ENCODE data around the gene NPB. TPM values are rescaled to one million over a fixed set of nuclear protein-coding genes. Genes with fewer than 3 reads are reported as not detected.

The NPB gene
- total RNA-seq, 1 donor from 2014 or later = 0.31 TPM

DNA sequence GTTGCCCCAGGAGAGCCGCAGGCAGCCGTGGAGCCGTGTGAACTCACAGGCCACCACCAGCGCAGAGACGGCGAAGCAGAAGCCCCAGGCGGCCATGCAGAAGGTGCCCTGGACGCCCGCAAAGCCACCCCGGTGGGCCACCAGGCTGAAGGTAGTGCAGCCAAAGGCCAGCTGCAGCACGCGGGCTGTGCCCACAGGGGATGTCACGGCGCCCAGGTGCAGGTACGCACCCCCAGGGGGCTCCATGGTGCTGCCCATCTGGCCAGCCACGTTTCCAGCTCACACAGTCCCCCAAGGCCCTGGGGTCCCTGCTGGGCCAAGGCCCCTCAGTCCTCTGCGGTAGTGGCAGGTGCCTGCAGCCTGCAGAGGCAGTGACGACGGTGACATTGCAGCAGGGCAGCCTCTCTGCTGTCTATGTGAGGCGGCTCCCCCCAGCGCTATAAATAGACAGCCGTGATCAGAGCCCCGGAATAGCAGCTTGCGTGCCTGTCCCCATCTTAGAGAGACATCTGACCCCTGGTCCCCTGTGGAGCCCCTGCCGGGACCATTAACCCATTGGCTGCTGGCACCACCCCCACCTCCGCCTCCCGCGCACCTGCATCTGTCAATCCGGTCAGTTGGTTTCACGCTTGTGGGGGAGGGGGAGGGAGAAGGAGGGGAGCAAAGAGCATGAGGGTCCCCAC lies 39.6 kb downstream of the NPB start:
- no peaks in the 10 kb centered on the region for H3K9me3 Mint-ChIP-seq
- no peak overlapping the region for H3K4me3 Mint-ChIP-seq
- intact Hi-C loops (cut with micrococcal nuclease) = no loop called here
- no peaks in the 10 kb centered on the region for H3K36me3 Mint-ChIP-seq (ENCODE audit: low read depth)
- DNase-seq (ENCODE audit: low spot score) = no peak
- H3K27ac Mint-ChIP-seq = no peak overlapping the region
- H3K27me3 Mint-ChIP-seq (ENCODE audit: insufficient read depth) = peaks cover 8% of the 10 kb centered on the region
- peaks cover 5% of the 10 kb centered on the region for H3K4me1 Mint-ChIP-seq (ENCODE audit: low read depth)

DNA sequence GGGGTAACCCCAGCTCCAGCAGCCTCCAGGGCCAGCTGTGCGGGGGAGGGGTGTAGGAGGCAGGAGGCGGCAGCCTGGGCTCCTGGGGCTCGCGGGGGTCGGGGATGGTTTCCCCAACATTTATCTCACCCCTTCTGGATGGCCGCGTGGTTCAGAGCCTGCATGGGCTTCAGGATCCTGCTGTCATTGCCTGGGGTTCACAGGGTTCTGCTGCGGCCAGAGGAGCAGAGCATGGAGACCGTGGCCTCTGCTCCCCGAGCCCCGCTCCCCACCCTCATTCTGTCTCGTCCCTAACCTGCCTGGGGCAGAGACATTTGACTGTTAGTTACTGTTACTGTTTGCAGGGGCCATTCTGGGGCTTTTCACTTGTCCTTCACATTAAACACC lies 40.1 kb downstream of the NPB start:
- Mint-ChIP-seq H3K27me3 (ENCODE audit: insufficient read depth) (peaks cover 8% of the 10 kb centered on the region), H3K36me3 (ENCODE audit: low read depth) (no peaks in the 10 kb centered on the region), H3K4me1 (ENCODE audit: low read depth) (peaks cover 5% of the 10 kb centered on the region), H3K27ac (no peak overlapping the region), H3K9me3 (no peaks in the 10 kb centered on the region), H3K4me3 (no peak overlapping the region)
- intact Hi-C loops (cut with micrococcal nuclease) = no loop called here
- no peak for DNase-seq (ENCODE audit: low spot score)

DNA sequence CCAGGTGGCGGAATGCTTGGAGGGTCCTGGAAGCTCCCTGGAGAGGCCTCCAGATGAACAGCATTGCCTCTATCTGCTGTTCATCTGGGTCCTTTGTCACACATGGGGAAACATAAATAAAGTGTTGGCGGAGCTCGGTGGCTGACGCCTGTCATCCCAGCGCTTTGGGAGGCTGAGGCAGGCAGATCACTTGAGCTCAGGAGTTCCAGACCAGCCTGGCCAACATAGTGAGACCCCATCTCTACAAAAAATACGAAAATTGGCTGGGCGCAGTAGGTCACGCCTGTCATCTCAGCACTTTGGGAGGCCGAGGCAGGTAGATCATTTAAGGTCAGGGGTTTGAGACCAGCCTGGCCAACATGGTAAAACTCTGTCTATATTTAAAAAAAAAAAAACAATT lies 42.8 kb downstream of the NPB start:
- H3K4me1 Mint-ChIP-seq (ENCODE audit: low read depth) = no peaks in the 10 kb centered on the region
- peaks cover 8% of the 10 kb centered on the region for H3K27me3 Mint-ChIP-seq (ENCODE audit: insufficient read depth)
- intact Hi-C loops (cut with micrococcal nuclease) = no loop called here

GRCh38 chr17:81947189-81947588 lies 45.2 kb downstream of the NPB start, which contains the start of gene MYADML2:
TSS of gene MYADML2 (minus strand) at chr17:81947233. CDS start at chr17:81941741, 5,492 bp downstream.
- Mint-ChIP-seq H3K4me3 (no peak within 1 kb of the TSS), H3K27ac (no peak within 1 kb of the TSS), H3K4me1 (ENCODE audit: low read depth) (no peaks in the 10 kb centered on the region), H3K27me3 (ENCODE audit: insufficient read depth) (peaks cover 12% of the 10 kb centered on the region), H3K36me3 (ENCODE audit: low read depth) (no peaks in the 10 kb centered on the region), H3K9me3 (no peaks in the 10 kb centered on the region)
- intact Hi-C loops (cut with micrococcal nuclease) = no loop called here
- DNase-seq (ENCODE audit: low spot score) = no peak

More for the DNA sequence above, 42.8 kb downstream of the NPB start:
- Mint-ChIP-seq H3K27ac (no peak overlapping the region), H3K4me3 (no peak overlapping the region), H3K9me3 (no peaks in the 10 kb centered on the region), H3K36me3 (ENCODE audit: low read depth) (no peaks in the 10 kb centered on the region)
- DNase-seq (ENCODE audit: low spot score) = no peak

DNA sequence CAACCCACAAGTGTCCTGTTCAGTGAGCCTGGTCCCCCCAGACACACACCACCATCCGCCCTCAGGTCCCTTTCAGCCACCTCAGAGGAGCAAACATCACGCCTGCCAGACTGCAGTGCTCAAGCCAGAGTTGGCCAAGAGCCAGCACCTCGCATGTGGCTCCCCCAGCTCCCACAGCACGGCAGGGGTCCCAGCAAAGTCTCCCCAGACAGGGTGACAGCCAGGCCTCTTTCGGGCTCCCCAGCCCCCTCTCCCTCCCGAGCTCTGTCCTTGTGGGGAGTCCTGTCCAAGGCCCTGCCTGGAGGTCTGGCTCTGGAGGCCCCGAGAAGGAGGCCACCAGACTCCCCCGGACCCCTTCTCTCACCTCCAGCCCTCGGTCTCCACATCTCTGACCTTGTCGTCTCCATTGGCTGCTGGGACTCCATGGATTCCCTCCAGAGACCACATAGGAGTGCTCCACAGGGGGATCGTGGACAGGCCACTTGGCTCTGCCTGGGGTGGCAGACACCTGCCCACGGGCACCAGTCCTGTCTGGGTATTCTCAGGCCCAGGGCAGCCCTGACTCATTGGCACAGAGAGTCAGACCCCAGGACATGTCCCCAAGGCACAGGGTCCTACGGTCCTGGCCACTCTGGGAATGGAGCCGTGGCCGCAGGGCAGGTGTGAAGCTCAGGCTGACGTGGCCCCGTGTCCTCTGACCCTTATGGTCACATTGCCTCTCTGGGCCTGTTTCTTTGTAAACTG lies 46.8 kb downstream of the NPB start:
- Mint-ChIP-seq H3K36me3 (ENCODE audit: low read depth) (no peaks in the 10 kb centered on the region), H3K4me3 (no peak overlapping the region), H3K4me1 (ENCODE audit: low read depth) (no peaks in the 10 kb centered on the region), H3K27ac (no peak overlapping the region), H3K9me3 (no peaks in the 10 kb centered on the region), H3K27me3 (ENCODE audit: insufficient read depth) (peaks cover 12% of the 10 kb centered on the region)
- DNase-seq (ENCODE audit: low spot score) = no peak
- intact Hi-C loops (cut with micrococcal nuclease) = no loop called here

GRCh38 chr17:81950501-81950900 lies 48.5 kb downstream of the NPB start:
- H3K4me3 Mint-ChIP-seq = no peak overlapping the region
- DNase-seq (ENCODE audit: low spot score) = no peak
- no peaks in the 10 kb centered on the region for H3K4me1 Mint-ChIP-seq (ENCODE audit: low read depth)
- H3K36me3 Mint-ChIP-seq (ENCODE audit: low read depth) = no peaks in the 10 kb centered on the region
- no peaks in the 10 kb centered on the region for H3K9me3 Mint-ChIP-seq
- intact Hi-C loops (cut with micrococcal nuclease) = no loop called here
- H3K27me3 Mint-ChIP-seq (ENCODE audit: insufficient read depth) = peaks cover 10% of the 10 kb centered on the region
- H3K27ac Mint-ChIP-seq = no peak overlapping the region

GRCh38 chr17:81951785-81952684 lies 50.0 kb downstream of the NPB start:
- Mint-ChIP-seq H3K27me3 (ENCODE audit: insufficient read depth) (peaks cover 7% of the 10 kb centered on the region), H3K27ac (no peak overlapping the region), H3K36me3 (ENCODE audit: low read depth) (no peaks in the 10 kb centered on the region), H3K4me3 (no peak overlapping the region), H3K4me1 (ENCODE audit: low read depth) (no peaks in the 10 kb centered on the region), H3K9me3 (no peaks in the 10 kb centered on the region)
- intact Hi-C loops (cut with micrococcal nuclease) = no loop called here
- no peak for DNase-seq (ENCODE audit: low spot score)

Other genes starting within 250 kb of the NPB start
- gene PDE6G, start 245.7 kb upstream of the NPB start, total RNA-seq = 5.8 and 8.7 TPM in 2 replicates
- 54.3 and 57.5 TPM in 2 replicates for gene OXLD1, start 235.6 kb upstream of the NPB start, total RNA-seq
- gene CCDC137, start 235.5 kb upstream of the NPB start, total RNA-seq = 59.3 and 62.1 TPM in 2 replicates
- 37.6 and 40.0 TPM in 2 replicates for gene ARL16, start 218.4 kb upstream of the NPB start, total RNA-seq
- 133 and 144 TPM in 2 replicates for gene HGS, start 218.2 kb upstream of the NPB start, total RNA-seq
- gene MRPL12, start 198.9 kb upstream of the NPB start, total RNA-seq = 232 TPM in 2 replicates
- 45.7 and 49.6 TPM in 2 replicates for gene SLC25A10, start 190.0 kb upstream of the NPB start, total RNA-seq
- not detected in 2 replicates for gene GCGR, start 98.1 kb upstream of the NPB start, total RNA-seq
- gene MCRIP1, start 68.9 kb upstream of the NPB start, total RNA-seq = 56.0 and 62.3 TPM in 2 replicates
- not detected in 2 replicates for gene PPP1R27, start 67.2 kb upstream of the NPB start, total RNA-seq
- 477 and 487 TPM in 2 replicates for gene P4HB, start 41.7 kb upstream of the NPB start, total RNA-seq
- gene ARHGDIA, start 30.9 kb upstream of the NPB start, total RNA-seq = 701 and 705 TPM in 2 replicates
- gene ALYREF, start 10.7 kb upstream of the NPB start, total RNA-seq = 241 and 249 TPM in 2 replicates
- gene ANAPC11, start 10.5 kb upstream of the NPB start, total RNA-seq = 123 and 124 TPM in 2 replicates
- gene PCYT2, start 9.2 kb downstream of the NPB start, total RNA-seq = 49.5 and 54.5 TPM in 2 replicates
- gene SIRT7, start 15.9 kb downstream of the NPB start, total RNA-seq = 53.2 and 57.5 TPM in 2 replicates
- gene MAFG, start 25.5 kb downstream of the NPB start, total RNA-seq = 33.8 and 35.5 TPM in 2 replicates
- gene PYCR1, start 35.1 kb downstream of the NPB start, total RNA-seq = 130 and 131 TPM in 2 replicates
- gene MYADML2, start 45.0 kb downstream of the NPB start, total RNA-seq = 0.08 TPM in 1 of 2 replicates, not detected in the other
- gene NOTUM, start 58.9 kb downstream of the NPB start, total RNA-seq = 1.5 and 2.4 TPM in 2 replicates
- gene ASPSCR1, start 75.4 kb downstream of the NPB start, total RNA-seq = 32.2 and 33.8 TPM in 2 replicates
- 109 and 120 TPM in 2 replicates for gene CENPX, start 120.6 kb downstream of the NPB start, total RNA-seq
- 37.6 and 37.8 TPM in 2 replicates for gene LRRC45, start 121.1 kb downstream of the NPB start, total RNA-seq
- 7.6 and 9.4 TPM in 2 replicates for gene RAC3, start 129.4 kb downstream of the NPB start, total RNA-seq
- 123 and 125 TPM in 2 replicates for gene DCXR, start 135.5 kb downstream of the NPB start, total RNA-seq
- gene RFNG, start 149.6 kb downstream of the NPB start, total RNA-seq = 24.1 and 26.8 TPM in 2 replicates
- 112 and 124 TPM in 2 replicates for gene GPS1, start 149.7 kb downstream of the NPB start, total RNA-seq
- gene DUS1L, start 163.6 kb downstream of the NPB start, total RNA-seq = 231 and 235 TPM in 2 replicates
- 415 and 421 TPM in 2 replicates for gene FASN, start 196.0 kb downstream of the NPB start, total RNA-seq

All from activated T-helper 1 cell treated with anti-CD3 and anti-CD28 coated beads, Interleukin-12 subunit alpha, Interleukin-12 subunit beta, Interleukin-2, Interleukin-4 antibody, amounts not matched to agents 30 ng/mL and 10 ng/mL and 1 ng/mL, durations not matched to agents 14 hours and 24 hours and 36 hours (primary cell).